AG04449 (cell line): ENCODE measurements around the gene CYTH1.

Experiments
- CTCF ChIA-PET: fragments of 350-600 bp; formaldehyde crosslinking; extraction: SDS; loops from one replicate; lab custom pipeline; 2021; ENCODE audit warnings: antibody characterized with exemption; lab: Yijun Ruan, JAX
- POLR2A ChIA-PET: fragments of 400-600, 350-600 bp; formaldehyde crosslinking; extraction: SDS; loops from one replicate; lab custom pipeline; 2020; ENCODE audit warnings: antibody characterized with exemption, inconsistent platforms; lab: Yijun Ruan, JAX
- DNase-seq: peaks from one replicate; pipeline ENCODE4 v3.0.0-alpha.2; 2010; ENCODE audit warnings: low read depth, low spot score
- H3K4me3 ChIP-seq: 2 replicates; pipeline ENCODE4 v1.5.1; 2011; ENCODE audit warnings: low read depth, mild to moderate bottlenecking, control low read depth, low read length
- CTCF ChIP-seq: IDR thresholded peaks from one replicate; pipeline ENCODE4 v1.5.1; 2011; ENCODE audit warnings: mild to moderate bottlenecking, moderate library complexity, low read length, control low read depth, inconsistent platforms; ENCODE audit not compliant: insufficient read depth; ENCODE audit errors: missing control alignments

Gene CYTH1

GRCh38 chr17:78766225-78766624 lies 15.8 kb downstream of the CYTH1 start:
- DNase-seq, result no peak
- TF ChIP-seq CTCF, result no peak
- ChIA-PET CTCF (interaction anchor here (1.0 kb wide), 1 partner anchor 41 kb away, joined by 3 read pairs; no protein-coding TSS in a partner anchor), POLR2A (no interaction called here)
- no peak overlapping the region for H3K4me3 ChIP-seq

GRCh38 chr17:78765821-78766220 lies 16.3 kb downstream of the CYTH1 start:
- TF ChIP-seq CTCF, result no peak
- DNase-seq, result no peak
- POLR2A ChIA-PET, result interaction anchor here (0.6 kb wide), 1 partner anchor 18 kb away, joined by 3 read pairs; no protein-coding TSS in a partner anchor
- no peak overlapping the region for H3K4me3 ChIP-seq
- CTCF ChIA-PET, result no interaction called here

GRCh38 chr17:78764871-78765270 lies 17.2 kb downstream of the CYTH1 start:
- DNase-seq, result no peak
- H3K4me3 ChIP-seq, result no peak overlapping the region
- ChIA-PET POLR2A (no interaction called here), CTCF (no interaction called here)
- TF ChIP-seq CTCF, result no peak

- peak; percentile 33 for DNase-seq
- no peak for TF ChIP-seq CTCF
- POLR2A ChIA-PET, result no interaction called here
- CTCF ChIA-PET, result interaction anchor here (0.6 to 1.2 kb wide), 3 partner anchors 17 to 270 kb away, joined by 3 to 6 read pairs (median 6); no protein-coding TSS in a partner anchor
- H3K4me3 ChIP-seq, result no peak overlapping the region
Observed at GRCh38 chr17:78763561-78763960, 18.5 kb downstream of the CYTH1 start.

GRCh38 chr17:78761789-78762406 lies 20.2 kb downstream of the CYTH1 start:
- CTCF ChIA-PET, result no interaction called here
- no peak for DNase-seq
- no peak for TF ChIP-seq CTCF
- H3K4me3 ChIP-seq, result no peak overlapping the region
- POLR2A ChIA-PET, result no interaction called here

- ChIA-PET POLR2A (no interaction called here), CTCF (no interaction called here)
- no peak for DNase-seq
- no peak overlapping the region for H3K4me3 ChIP-seq
- TF ChIP-seq CTCF, result no peak
Observed at GRCh38 chr17:78759969-78760352, 22.1 kb downstream of the CYTH1 start.
